ENCODE measurements around the gene CRTC2. TPM values are rescaled to one million over a fixed set of nuclear protein-coding genes. Genes with fewer than 3 reads are reported as not detected.
"Not testable (repeated sequence)": the region's sequence is repeated elsewhere in the genome, so short reads cannot be mapped to it uniquely, and the experiment has no call there.

CRTC2 gene
- total RNA-seq, 1 experiment from 2014 or later: 33.8 TPM

DNA sequence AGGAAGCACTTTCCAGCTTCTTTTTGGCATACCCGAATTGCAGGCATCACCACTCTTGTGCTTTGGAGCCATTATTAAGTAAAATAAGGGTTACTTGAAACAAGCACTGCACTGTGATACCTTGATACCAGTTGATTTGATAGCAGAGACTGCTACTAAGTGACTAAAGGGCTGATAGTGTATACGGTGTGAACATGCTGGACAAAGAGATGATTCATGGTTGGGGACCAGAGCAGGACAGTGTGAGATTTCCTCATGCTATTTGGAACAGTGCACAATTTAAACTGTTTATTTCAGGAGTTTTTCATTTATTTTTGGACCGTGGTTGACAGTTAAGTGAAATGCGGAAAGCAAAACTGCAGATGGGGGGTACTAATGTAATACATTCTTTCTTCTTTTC, 42.0 kb upstream of the CRTC2 start:
- TF ChIP-seq, protein P1, sequence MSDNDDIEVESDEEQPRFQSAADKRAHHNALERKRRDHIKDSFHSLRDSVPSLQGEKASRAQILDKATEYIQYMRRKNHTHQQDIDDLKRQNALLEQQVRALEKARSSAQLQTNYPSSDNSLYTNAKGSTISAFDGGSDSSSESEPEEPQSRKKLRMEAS (IDR thresholded peaks at IDR 0.05): no peak
- TF ChIP-seq EZH2phosphoT487 (IDR thresholded peaks at IDR 0.05; ENCODE audit: borderline replicate concordance): no peak
- TF ChIP-seq, protein P2, sequence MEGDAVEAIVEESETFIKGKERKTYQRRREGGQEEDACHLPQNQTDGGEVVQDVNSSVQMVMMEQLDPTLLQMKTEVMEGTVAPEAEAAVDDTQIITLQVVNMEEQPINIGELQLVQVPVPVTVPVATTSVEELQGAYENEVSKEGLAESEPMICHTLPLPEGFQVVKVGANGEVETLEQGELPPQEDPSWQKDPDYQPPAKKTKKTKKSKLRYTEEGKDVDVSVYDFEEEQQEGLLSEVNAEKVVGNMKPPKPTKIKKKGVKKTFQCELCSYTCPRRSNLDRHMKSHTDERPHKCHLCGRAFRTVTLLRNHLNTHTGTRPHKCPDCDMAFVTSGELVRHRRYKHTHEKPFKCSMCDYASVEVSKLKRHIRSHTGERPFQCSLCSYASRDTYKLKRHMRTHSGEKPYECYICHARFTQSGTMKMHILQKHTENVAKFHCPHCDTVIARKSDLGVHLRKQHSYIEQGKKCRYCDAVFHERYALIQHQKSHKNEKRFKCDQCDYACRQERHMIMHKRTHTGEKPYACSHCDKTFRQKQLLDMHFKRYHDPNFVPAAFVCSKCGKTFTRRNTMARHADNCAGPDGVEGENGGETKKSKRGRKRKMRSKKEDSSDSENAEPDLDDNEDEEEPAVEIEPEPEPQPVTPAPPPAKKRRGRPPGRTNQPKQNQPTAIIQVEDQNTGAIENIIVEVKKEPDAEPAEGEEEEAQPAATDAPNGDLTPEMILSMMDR (IDR thresholded peaks at IDR 0.05 in 2 of 3, conservative IDR thresholded peaks at IDR 0.05 in 1 of 3; ENCODE audit: borderline replicate concordance in 1 of 3, insufficient read depth in 1 of 3, low read depth in 2 of 3, low read length in 2 of 3): no peak
- TF ChIP-seq CBX3 (IDR thresholded peaks at IDR 0.05; ENCODE audit: low read depth): no peak
- no peak for TF ChIP-seq ZNF274 (IDR thresholded peaks at IDR 0.05; ENCODE audit: low read depth, low read length)
- no peak for TF ChIP-seq EGR1 (IDR thresholded peaks at IDR 0.05; ENCODE audit: low read depth)
- no peak for TF ChIP-seq ELF1 (IDR thresholded peaks at IDR 0.05; ENCODE audit: borderline replicate concordance, low read depth)
- TF ChIP-seq SP1 (IDR thresholded peaks at IDR 0.05; ENCODE audit: low read depth): no peak
- TF ChIP-seq, protein P3, sequence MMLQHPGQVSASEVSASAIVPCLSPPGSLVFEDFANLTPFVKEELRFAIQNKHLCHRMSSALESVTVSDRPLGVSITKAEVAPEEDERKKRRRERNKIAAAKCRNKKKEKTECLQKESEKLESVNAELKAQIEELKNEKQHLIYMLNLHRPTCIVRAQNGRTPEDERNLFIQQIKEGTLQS (IDR thresholded peaks at IDR 0.05): no peak
- no peak for TF ChIP-seq POLR2AphosphoS5 (IDR thresholded peaks at IDR 0.05; ENCODE audit: low read depth, low read length)
- no peak for TF ChIP-seq SIN3A (IDR thresholded peaks at IDR 0.05; ENCODE audit: low read depth)
- no peak overlapping the region for H3K9ac ChIP-seq (ENCODE audit: low read length)
- H3K9me2 ChIP-seq (ENCODE audit: insufficient read depth): no peaks in the 10 kb centered on the region
- RAD21 ChIA-PET (ENCODE audit: low non-redundant PET in 1 of 2, low total read pairs in 2 of 2, uncharacterized antibody in 2 of 2, unreplicated experiment in 2 of 2): no interaction called here
- H3K79me2 ChIP-seq (ENCODE audit: insufficient read depth, low read length): no peaks in the 10 kb centered on the region
- H3K4me1 ChIP-seq (ENCODE audit: control insufficient read depth in 1 of 2, insufficient read depth in 2 of 2, low read length in 2 of 2): peaks cover 5 to 19% of the 10 kb centered on the region in 2 experiments
- H3K4me3 ChIP-seq (replicated peaks in 1 of 2; ENCODE audit: low read depth in 1 of 2, low read length in 2 of 2): no peak overlapping the region
- no TSS peak for BruUV-seq (replicated peaks)
- no peaks in the 10 kb centered on the region for H4K20me1 ChIP-seq (ENCODE audit: insufficient read depth)
- H2AFZ ChIP-seq (ENCODE audit: low read depth, low read length, poor library complexity, severe bottlenecking): no peak overlapping the region
- CTCF ChIA-PET: no interaction called here
- no peaks in the 10 kb centered on the region for H3K27me3 ChIP-seq (ENCODE audit: insufficient read depth, low read length)
- no peaks in the 10 kb centered on the region for H3K9me3 ChIP-seq (ENCODE audit: control insufficient read depth in 1 of 2, insufficient read depth in 1 of 2, low read depth in 1 of 2, low read length in 2 of 2)
- DNase-seq (ENCODE audit: low read depth, low spot score): no peak
- no peak for ATAC-seq
- no peak overlapping the region for H3K4me2 ChIP-seq (ENCODE audit: low read length)
- POLR2A ChIA-PET: interaction anchor here (2.2 kb wide), 1 partner anchor 10 kb away, joined by 23 read pairs; the partner anchor contains the start of gene RPS27
- no peaks in the 10 kb centered on the region for H3K36me3 ChIP-seq (ENCODE audit: control insufficient read depth in 1 of 2, insufficient read depth in 2 of 2, low read length in 2 of 2)
- no peak overlapping the region for H3K27ac ChIP-seq (ENCODE audit: low read depth, low read length)
- intact Hi-C loops (cut with micrococcal nuclease): no loop called here

DNA sequence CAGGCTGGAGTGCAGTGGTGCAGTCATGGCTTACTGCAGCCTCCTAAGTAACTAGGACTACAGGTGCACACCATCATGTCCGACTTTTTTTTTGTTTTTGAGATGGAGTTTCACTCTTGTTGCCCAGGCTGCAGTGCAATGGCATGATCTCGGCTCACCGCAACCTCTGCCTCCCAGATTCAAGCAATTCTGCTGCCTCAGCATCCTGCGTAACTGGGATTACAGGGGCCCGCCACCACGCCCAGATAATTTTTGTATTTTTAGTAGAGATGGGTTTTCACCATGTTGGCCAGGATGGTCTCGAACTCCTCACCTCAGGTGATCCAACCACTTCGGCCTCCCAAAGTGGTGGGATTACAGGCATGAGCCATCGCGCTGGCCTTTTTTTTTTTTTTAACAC, 38.5 kb upstream of the CRTC2 start:
- ATAC-seq; H3K9me2 ChIP-seq (ENCODE audit: insufficient read depth); H2AFZ ChIP-seq (ENCODE audit: low read depth, low read length, poor library complexity, severe bottlenecking); intact Hi-C loops (cut with micrococcal nuclease); BruUV-seq (replicated peaks); H3K27me3 ChIP-seq (ENCODE audit: insufficient read depth, low read length); RAD21 ChIA-PET (ENCODE audit: low non-redundant PET in 1 of 2, low total read pairs in 2 of 2, uncharacterized antibody in 2 of 2, unreplicated experiment in 2 of 2); H3K9ac ChIP-seq (ENCODE audit: low read length); DNase-seq (ENCODE audit: low read depth, low spot score); H3K9me3 ChIP-seq (ENCODE audit: control insufficient read depth in 1 of 2, insufficient read depth in 1 of 2, low read depth in 1 of 2, low read length in 2 of 2); H3K4me2 ChIP-seq (ENCODE audit: low read length); H3K4me3 ChIP-seq (replicated peaks in 1 of 2; ENCODE audit: low read depth in 1 of 2, low read length in 2 of 2); CTCF ChIA-PET; H3K27ac ChIP-seq (ENCODE audit: low read depth, low read length): not testable (repeated sequence)
- POLR2A ChIA-PET: interaction anchor here (0.7 kb wide), 1 partner anchor 10 kb away, joined by 3 read pairs; no protein-coding TSS in a partner anchor
- Histone ChIP-seq H3K79me2 (ENCODE audit: insufficient read depth, low read length) (peaks cover 10% of the 10 kb centered on the region), H4K20me1 (ENCODE audit: insufficient read depth) (peaks cover 11% of the 10 kb centered on the region; the same call in 1 of the 2 replicates), H3K4me1 (ENCODE audit: control insufficient read depth in 1 of 2, insufficient read depth in 2 of 2, low read length in 2 of 2) (peaks cover 5 to 22% of the 10 kb centered on the region in 2 experiments), H3K36me3 (ENCODE audit: control insufficient read depth in 1 of 2, insufficient read depth in 2 of 2, low read length in 2 of 2) (peaks cover 11 to 22% of the 10 kb centered on the region in 2 experiments)
